Measurements from ENCODE around the gene IQCF2. TPM values are rescaled to one million over a fixed set of nuclear protein-coding genes. Genes with fewer than 3 reads are reported as not detected.

The IQCF2 gene
- total and polyA plus RNA-seq, 9 of the 15 experiments (the other 6 are each of a cell fraction or from before 2014, with no cell fraction given) = not detected

GRCh38 chr3:51873253-51873766, 11.9 kb downstream of the IQCF2 start:
- peaks cover 0 to 10% of the 10 kb centered on the region in 2 experiments; a peak in 2 of 5 replicates for H3K27me3 ChIP-seq (ENCODE audit: control insufficient read depth in 2 of 2, insufficient read depth in 2 of 2, low read length in 2 of 2)
- H3K9me3 ChIP-seq (replicated peaks; ENCODE audit: control insufficient read depth, insufficient read depth, low read depth, low read length) = no peaks in the 10 kb centered on the region
- no peaks in the 10 kb centered on the region for H4K20me1 ChIP-seq (replicated peaks; ENCODE audit: control insufficient read depth, insufficient read depth, low read length)
- H3K79me2 ChIP-seq (ENCODE audit: control insufficient read depth, insufficient read depth, low read length) = no peaks in the 10 kb centered on the region
- WGBS (ENCODE audit: insufficient coverage, low coverage, missing lambda C conversion rate) = 0% methylated on average over 1 of the region's 1 CpG
- ATAC-seq (no peak), DNase-seq (ENCODE audit: extremely low read depth in 1 of 4, low spot score in 3 of 4) (no peak), FAIRE-seq (no peak)
- no peaks in the 10 kb centered on the region for H3K36me3 ChIP-seq (ENCODE audit: control insufficient read depth, insufficient read depth, low read length)
- H2AFZ ChIP-seq (ENCODE audit: low read depth, low read length) = no peak overlapping the region
- ChIA-PET POLR2A (no interaction called here), CTCF (ENCODE audit: low intra/inter-chr PET ratio) (no interaction called here)
- H3K27ac ChIP-seq (ENCODE audit: extremely low read depth, low read depth, low read length) = no peak overlapping the region
- no TSS peak for BruUV-seq (replicated peaks)
- H3K4me3 ChIP-seq = no peak overlapping the region
- peaks cover 0 to 5% of the 10 kb centered on the region in 2 experiments; a peak in 2 of 5 replicates for H3K4me1 ChIP-seq (replicated peaks in 1 of 2; ENCODE audit: control insufficient read depth in 2 of 2, insufficient read depth in 2 of 2, low read length in 2 of 2)
- in situ Hi-C loops (cut with MboI) (no loop called here), intact Hi-C loops (cut with micrococcal nuclease) (no loop called here)
- no peak overlapping the region for H3K9ac ChIP-seq (ENCODE audit: insufficient read depth in 1 of 2, low read depth in 2 of 2, low read length in 2 of 2)
- TF ChIP-seq SMARCB1 (IDR thresholded peaks at IDR 0.05; ENCODE audit: insufficient read length, low read depth) (no peak), ZBTB17 (CRISPR knock-in tag; IDR thresholded peaks at IDR 0.05) (peak; percentile 66; the same call in 1 of the 2 replicates), MLX (CRISPR knock-in tag; conservative IDR thresholded peaks at IDR 0.05) (no peak), ZNF24 (IDR thresholded peaks at IDR 0.05) (peak; percentile 86), CTCF (IDR thresholded peaks at IDR 0.05 in 2 of 3, conservative IDR thresholded peaks at IDR 0.05 in 1 of 3; ENCODE audit: insufficient read depth in 2 of 3, low read depth in 1 of 3, low read length in 3 of 3) (no peak)
- H3K9me1 ChIP-seq (ENCODE audit: control insufficient read depth, insufficient read depth, low read length) = no peaks in the 10 kb centered on the region
- no peak overlapping the region for H3K4me2 ChIP-seq (ENCODE audit: insufficient read depth, low read length)

Data from K562 (cell line).